Measurements from ENCODE around the gene C8G.

The C8G gene

GRCh38 chr9:136944519-136945332 lies at the start of gene C8G, which contains the start of gene FBXW5:
Gene C8G, plus strand, starts transcription at chr9:136945243. Its CDS starts 78 bp downstream, at chr9:136945321.
Gene FBXW5, minus strand, starts transcription at chr9:136944738. Its CDS starts 655 bp downstream, at chr9:136944083.
- peak; percentile 100 for DNase-seq (ENCODE audit: low spot score)

DNA sequence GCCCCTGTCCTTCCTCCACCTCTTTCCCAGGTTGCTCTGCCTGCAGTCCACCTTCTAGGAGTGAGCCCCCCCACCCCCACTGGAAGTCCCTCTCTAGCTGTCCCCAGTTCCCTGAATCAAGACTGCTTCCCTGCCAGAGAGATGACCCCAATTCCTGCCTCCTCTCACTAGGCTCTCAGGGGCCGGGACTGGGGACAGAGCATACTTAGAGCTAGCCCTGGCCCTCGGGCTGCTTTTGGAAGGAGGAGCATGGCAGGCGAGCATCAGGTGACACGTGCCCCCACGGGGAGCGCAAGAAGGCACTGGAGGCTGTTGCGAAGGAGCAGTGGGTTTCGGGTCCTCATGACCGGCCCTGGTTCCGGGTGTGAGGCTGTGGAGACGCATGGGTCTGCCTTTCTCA lies 49.0 kb upstream of the C8G start:
- no peak for DNase-seq (ENCODE audit: low spot score)

GRCh38 chr9:136898483-136899100 lies 46.5 kb upstream of the C8G start:
- no peak for DNase-seq (ENCODE audit: low spot score)

- no peak for DNase-seq (ENCODE audit: low spot score)
These were observed 45.8 kb upstream of the C8G start for GRCh38 chr9:136899196-136899595.

- no peak for DNase-seq (ENCODE audit: low spot score)
These were observed 44.5 kb upstream of the C8G start for GRCh38 chr9:136900556-136900955.

- DNase-seq (ENCODE audit: low spot score) = no peak
These were observed 44.0 kb upstream of the C8G start for GRCh38 chr9:136900988-136901515.

DNA sequence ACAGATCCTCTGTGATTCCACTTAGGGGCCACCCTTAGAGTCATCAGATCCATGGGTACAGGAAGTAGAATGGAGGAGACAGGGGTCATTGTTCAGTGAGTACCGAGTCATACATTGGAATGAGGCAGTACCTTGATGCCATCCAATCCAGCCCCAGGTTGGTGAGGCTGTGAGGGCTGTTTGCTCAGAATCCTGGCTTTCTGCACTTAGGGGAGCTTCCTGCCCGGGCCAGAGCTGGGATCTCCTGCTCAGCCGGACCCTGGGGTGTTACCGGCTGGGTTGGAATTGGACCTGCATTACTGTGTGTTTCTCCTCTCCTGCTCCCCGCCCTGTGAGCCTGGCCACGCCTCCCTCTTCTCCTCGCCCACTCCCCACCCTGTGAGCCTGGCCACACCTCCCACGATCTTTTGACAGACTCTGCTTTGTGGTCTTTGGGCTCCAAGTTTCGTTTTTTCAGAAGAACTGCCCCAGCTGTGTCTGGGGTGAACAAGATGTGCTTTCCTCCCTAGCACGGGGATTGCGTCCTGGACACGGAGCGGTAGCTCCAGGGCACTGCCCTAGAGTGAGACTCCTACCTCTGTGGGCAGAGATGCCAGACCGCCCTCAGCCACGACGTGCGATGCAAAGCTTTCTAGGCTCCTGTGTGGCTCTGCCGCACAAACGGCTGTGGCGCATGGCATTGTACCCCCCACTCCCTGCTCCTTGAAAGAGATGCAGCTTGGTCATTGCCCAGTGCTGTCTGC lies 43.4 kb upstream of the C8G start:
- DNase-seq (ENCODE audit: low spot score) = peak; percentile 65

GRCh38 chr9:136902259-136902821 lies 42.7 kb upstream of the C8G start:
- DNase-seq (ENCODE audit: low spot score) = peak; percentile 87

GRCh38 chr9:136903041-136903554 lies 41.9 kb upstream of the C8G start:
- no peak for DNase-seq (ENCODE audit: low spot score)

GRCh38 chr9:136906266-136906665 lies 38.8 kb upstream of the C8G start:
- no peak for DNase-seq (ENCODE audit: low spot score)

DNA sequence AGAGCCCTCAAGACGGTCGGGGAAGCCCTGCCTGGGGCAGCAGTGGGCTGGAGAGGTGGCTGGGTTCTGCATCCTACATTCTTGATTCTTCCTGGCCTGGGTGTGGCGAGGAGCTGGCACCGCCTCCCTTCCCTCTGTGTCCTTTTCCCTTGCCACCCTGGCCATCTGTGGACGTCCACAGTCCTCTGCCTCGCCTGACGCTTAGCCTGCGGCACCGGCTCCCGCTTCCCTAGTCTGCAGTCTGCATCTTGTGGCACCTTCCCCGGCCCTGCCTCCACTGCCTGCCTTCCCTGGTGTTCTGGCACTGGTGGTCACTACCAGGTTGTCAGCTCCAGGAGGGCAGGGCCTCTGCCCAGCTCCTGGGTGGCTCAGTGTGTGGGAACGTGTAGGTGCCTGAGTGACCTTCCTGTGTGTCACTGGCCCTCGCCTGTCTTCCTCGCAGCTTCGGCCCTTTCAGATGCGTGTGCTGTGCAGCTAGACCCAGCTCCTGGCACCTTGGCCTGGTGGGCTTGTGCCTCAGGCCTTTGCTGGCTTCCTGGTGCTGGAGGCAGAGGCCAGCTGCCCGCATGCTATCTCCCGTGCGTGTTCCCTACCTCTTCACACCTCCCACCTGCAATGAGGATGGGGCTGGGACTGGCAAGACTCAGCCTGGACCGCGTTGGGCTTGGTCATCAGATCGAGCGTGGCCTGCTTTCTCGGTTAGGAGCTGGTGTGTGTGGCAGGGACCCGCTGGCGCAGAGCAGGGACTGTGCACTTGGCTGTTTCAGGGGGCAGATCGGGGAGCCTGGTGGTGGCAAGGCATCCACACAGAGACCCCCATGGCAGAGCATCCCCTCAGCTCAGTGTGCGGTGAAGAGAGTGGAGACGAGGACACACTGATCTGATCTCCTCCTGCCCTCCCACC lies 37.8 kb upstream of the C8G start:
- no peak for DNase-seq (ENCODE audit: low spot score)

- DNase-seq (ENCODE audit: low spot score) = no peak
These were observed 34.7 kb upstream of the C8G start for GRCh38 chr9:136910197-136910900.

DNA sequence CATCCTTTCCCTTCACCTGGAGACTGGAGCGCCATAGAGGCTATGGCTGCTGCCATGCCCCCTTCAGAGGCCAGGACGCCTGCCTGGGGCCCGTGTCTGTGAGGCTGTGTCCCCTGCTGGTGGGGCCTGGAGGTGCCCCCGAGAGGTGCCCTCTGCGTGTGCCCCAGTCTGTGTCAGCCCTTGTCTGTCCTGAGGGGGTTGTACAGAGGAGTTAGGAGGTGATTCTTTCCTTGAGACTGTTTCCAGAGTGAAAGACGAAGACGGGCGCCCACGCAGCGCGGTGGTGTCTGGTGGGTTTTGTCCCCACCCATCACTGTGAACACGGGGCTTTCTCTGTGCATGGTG lies 34.2 kb upstream of the C8G start:
- no peak for DNase-seq (ENCODE audit: low spot score)

DNA sequence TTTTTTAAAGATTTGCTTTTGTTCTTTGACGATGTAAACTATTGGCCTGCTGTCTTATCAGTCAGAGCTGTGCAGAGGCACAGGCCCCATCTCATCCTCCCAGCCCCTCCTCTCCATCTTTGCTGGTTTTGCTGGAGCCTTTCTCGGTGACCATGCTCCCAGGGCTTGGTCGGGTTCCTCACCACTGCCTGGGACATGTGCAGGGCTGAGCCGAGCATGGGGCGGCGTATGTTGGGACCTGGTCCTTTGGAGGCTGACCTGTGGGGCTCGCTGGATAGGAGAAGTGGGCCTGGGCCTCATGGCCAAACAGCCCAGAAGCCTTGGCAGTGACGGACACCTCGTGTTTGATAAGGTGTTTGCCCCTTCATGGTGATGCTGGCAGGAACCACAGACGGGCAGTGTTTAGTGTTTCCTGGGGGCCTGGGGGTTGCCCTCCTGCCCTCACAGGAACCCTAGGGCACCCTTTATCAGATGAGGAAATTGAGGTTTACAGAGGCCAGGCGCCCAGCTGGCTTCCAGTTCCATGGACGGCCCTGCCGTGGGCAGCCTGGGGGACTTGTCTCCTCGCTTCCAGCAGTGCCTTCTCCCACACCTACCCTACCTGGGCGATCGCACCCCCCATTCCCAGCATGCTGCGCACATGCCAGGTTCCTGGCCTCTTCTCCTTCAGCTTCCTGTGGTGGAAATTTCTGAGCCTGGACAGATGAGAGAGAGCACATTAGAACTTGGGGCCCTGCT lies 31.2 kb upstream of the C8G start:
- no peak for DNase-seq (ENCODE audit: low spot score)

DNA sequence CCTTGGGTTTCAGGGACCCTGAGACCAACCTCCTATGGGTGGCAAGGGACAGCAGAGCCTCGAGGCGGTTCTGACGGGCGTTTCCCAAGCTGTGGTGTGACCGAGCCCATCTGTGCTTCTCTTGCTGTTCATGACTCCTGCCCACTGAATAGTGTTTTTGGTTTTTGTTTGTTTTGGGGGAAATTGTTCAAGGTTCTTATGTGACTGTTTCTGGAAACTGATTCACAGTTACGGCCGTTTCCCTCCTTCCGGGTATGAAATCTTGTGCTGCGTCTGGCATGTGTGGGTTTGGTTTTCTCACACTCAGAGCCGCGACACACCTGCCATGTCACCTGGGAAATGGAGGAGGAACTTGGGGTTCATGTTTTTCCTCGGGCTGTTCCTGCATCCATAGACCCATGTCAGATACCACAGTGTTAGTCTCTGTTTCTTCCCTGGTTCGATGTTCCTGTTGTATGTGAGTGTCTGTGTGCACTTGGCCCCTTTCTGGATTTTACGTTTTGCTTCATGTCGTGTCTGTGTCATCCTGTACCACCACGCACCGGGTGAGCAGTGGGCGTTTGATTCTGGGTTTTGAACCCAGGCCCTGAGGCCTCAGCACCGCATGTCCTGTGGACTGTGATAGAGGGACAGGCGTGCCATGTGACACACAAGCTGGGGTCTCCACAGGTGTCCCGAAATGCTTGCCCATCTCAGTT lies 29.3 kb upstream of the C8G start:
- no peak for DNase-seq (ENCODE audit: low spot score)

DNA sequence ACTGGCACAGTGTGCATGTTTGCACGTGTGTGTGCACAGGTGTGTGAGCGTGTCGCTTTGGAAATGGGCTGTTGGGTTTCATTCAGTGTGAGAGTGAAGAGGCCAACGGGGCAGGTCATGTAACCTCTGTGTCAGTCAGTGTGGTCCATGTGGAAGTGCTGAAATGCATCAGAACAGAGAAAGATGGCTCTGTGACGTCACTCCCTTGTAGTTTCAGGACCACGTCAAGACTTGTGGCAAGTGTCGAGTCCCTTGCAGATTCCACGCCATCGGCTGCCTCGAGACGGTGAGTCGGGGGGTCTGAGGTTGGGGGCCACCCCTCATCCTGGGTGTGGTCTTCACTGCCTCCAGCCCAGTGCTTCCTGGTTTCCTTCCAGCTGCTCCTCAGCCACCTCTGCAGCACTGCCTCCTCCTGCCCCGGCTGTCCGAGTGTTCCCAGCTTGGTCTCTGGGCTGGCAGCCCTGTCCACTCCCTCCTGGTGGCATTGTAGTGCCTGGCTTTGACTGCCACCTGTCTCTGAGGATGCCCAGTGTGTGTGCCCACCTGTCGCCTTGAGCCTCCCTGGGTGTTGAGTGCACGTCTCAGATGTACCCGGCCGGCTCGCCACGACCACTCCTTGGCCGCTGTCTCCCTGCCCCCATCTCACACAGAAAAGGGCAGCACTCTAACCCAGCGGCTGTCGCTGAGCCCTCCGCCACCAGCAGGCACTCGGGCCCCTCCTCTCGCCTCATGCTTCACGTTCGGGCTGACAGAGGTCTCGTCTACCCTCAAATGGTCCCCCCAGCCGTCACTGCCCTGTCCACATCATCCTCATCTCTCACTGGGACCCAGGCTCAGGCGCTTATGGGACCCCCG lies 28.5 kb upstream of the C8G start:
- DNase-seq (ENCODE audit: low spot score) = no peak

DNA sequence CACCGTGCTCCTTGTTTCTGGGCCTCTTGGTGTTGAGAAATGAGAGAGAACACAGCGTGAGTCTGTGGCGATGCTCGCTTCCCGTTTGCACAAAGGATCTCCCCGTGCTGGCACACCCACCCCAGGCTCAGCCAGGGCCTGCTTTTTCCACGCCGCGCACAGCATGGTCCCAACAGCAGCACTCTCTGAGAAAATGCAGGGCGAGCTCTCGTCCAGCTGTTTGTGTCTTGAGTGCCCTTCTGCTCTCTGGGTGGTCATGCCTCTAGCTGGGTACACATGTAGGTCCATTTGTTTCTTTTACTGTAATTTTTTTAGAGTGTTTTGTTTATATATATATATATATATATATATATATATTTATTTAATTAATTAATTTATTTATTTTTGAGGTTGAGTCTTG lies 27.1 kb upstream of the C8G start:
- DNase-seq (ENCODE audit: low spot score) = no peak

DNA sequence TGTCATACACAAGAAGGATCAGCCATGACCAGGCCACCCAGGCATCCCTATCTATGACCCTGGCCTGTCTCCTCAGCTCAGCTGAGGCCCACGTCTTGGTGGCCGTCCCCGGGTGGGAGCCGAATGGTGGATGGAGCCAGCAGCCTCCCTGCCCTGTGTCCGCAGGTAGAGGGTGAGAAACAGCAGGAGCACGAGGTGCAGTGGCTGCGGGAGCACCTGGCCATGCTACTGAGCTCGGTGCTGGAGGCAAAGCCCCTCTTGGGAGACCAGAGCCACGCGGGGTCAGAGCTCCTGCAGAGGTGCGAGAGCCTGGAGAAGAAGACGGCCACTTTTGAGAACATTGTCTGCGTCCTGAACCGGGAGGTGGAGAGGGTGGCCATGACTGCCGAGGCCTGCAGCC lies 25.0 kb upstream of the C8G start:
- no peak for DNase-seq (ENCODE audit: low spot score)
